Stomach (tissue), 4 donors: Measurements from ENCODE around the gene ZNF419.

Source experiments
- POLR2A ChIP-seq, 4 donors: fragments of 450-650 bp; IDR thresholded peaks; one replicate each; pipeline ENCODE4 v1.6.1; 2016; ENCODE audit warnings: antibody characterized with exemption in 4 of 4, control low read depth in 2 of 4, mild to moderate bottlenecking in 1 of 4, moderate library complexity in 1 of 4
- POLR2AphosphoS5 ChIP-seq, 3 donors: sonication (generic); formaldehyde crosslinking; IDR thresholded peaks; one replicate each; pipeline ENCODE4 v1.6.1; 2016; ENCODE audit warnings: antibody characterized with exemption in 3 of 3

DNA sequence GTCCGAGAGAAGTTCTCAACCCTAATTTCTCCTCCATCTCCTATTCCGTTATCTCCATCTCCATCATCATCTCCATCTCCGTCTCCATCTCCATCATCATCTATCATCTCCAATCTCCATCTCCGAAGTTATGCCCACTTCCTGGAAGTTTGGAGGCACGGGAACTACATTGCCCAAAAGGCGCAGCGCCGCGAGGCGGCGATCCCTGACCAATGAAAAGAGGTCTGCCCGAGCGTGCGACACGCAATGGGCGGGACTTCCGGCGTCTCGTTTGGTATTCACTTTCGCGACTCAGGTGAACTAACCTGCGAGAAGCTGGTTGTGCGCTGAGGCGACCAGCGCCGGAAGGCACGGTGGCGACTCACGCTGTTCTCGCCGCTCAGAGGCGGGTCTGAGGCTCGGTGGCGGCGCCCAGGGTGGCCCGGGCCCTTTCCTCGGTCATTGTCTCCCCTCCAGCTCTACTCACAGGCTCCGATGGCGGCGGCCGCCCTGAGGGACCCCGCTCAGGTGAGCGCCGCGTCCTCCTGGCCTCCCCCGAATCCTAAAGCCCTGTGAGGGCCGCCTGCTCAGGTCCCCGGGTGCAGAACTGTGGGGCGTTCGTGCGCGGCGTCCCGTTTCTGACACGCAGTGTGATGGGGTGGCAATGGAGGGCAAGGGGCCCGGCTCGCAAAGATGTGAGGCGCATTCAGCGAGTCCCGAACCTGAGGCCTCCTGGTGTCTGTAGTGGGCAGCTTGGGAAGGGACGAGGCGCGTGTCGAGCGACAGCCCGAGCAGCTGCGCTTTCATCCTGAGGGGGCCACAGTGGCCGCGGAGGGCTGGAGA lies at the start of gene ZNF419:
- TF ChIP-seq POLR2AphosphoS5 (IDR thresholded peaks at IDR 0.05) (peak; percentile 49 to 81 (median 74)), POLR2A (IDR thresholded peaks at IDR 0.05) (peak in 1 of 4 donors; percentile 42)
